Measurements from ENCODE around the gene FAM98A. TPM values are rescaled to one million over a fixed set of nuclear protein-coding genes. Genes with fewer than 3 reads are reported as not detected.

FAM98A gene
- total and polyA plus RNA-seq, 7 donors, result 31.6 to 125 (median 54.0) TPM

- 95 to 100% (median 96%) methylated on average over 1 of the region's 1 CpG for WGBS, 3 donors
- intact Hi-C loops (cut with DNase I), result no loop called here
Observed at GRCh38 chr2:33619028-33619427, 19.9 kb upstream of the FAM98A start.

DNA sequence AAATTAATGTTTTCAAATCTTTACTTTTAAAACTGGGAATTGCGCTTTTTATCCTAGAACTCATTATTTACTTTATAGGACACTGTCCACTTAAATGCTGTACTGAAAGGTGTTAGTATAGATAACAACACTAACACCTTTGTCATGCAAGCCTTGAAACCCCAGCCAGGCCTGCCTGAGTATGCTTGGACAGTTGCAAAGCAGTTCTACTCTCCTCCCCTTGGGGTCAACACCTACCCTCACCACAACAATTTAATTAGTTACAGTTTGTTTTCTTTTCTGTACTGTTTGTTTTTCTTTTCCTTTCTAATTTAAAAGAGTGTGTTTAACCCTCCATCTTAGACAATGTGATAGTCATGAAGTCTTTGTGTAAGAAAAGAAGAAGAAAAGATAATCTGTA is 18.9 kb upstream of the FAM98A start:
- Histone ChIP-seq H3K9me3 (peaks cover 3% of the 10 kb centered on the region), H3K4me3 (no peak overlapping the region), H3K27me3 (ENCODE audit: insufficient read depth in 3 of 3, low read length in 2 of 3) (no peaks in the 10 kb centered on the region), H3K36me3 (ENCODE audit: insufficient read depth in 1 of 2, low read depth in 1 of 2) (peaks cover 0 to 2% of the 10 kb centered on the region in 2 donors), H3K27ac (no peak overlapping the region), H3K4me1 (no peaks in the 10 kb centered on the region)
- intact Hi-C loops (cut with DNase I), result no loop called here
- no peak for ATAC-seq
- no peak for TF ChIP-seq CTCF (IDR thresholded peaks at IDR 0.05)
- no peak for DNase-seq
- 97 to 100% (median 99%) methylated on average over 1 of the region's 1 CpG for WGBS, 3 donors

More at GRCh38 chr2:33619028-33619427, 19.9 kb upstream of the FAM98A start:
- H3K4me1 ChIP-seq, result no peaks in the 10 kb centered on the region
- no peak overlapping the region for H3K4me3 ChIP-seq
- H3K27ac ChIP-seq, result no peak overlapping the region
- DNase-seq (no peak), ATAC-seq (no peak)
- no peak for TF ChIP-seq CTCF (IDR thresholded peaks at IDR 0.05)
- no peaks in the 10 kb centered on the region for H3K27me3 ChIP-seq (ENCODE audit: insufficient read depth in 3 of 3, low read length in 2 of 3)
- H3K9me3 ChIP-seq, result peaks cover 3% of the 10 kb centered on the region
- peaks cover 0 to 2% of the 10 kb centered on the region in 2 donors for H3K36me3 ChIP-seq (ENCODE audit: insufficient read depth in 1 of 2, low read depth in 1 of 2)

DNA sequence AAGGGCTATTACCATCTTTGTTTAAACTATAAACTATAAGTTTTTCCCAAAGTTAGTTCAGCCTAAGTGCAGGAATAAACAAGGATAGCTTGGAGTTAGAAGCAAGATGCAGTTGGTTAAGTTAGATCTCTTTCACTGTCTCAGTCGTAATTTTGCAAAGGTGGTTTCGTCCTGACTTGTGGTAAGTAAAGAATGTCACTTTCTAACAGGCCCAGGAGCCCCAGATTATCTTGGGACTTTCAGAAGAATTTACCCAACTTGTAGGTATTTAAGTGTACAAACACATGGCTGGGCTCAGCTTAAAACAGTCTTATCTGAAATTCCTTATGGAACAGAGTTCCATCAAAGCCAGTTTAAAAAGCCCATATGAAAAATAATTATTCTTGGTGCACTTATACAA is 18.3 kb upstream of the FAM98A start:
- Histone ChIP-seq H3K4me3 (no peak overlapping the region), H3K36me3 (ENCODE audit: insufficient read depth in 1 of 2, low read depth in 1 of 2) (peaks cover 0 to 2% of the 10 kb centered on the region in 2 donors), H3K27me3 (ENCODE audit: insufficient read depth in 3 of 3, low read length in 2 of 3) (no peaks in the 10 kb centered on the region), H3K4me1 (no peaks in the 10 kb centered on the region), H3K9me3 (peaks cover 3% of the 10 kb centered on the region), H3K27ac (no peak overlapping the region)
- no peak for ATAC-seq
- WGBS, 3 donors, result 93 to 96% (median 94%) methylated on average over 2 of the region's 2 CpGs
- intact Hi-C loops (cut with DNase I), result no loop called here
- no peak for TF ChIP-seq CTCF (IDR thresholded peaks at IDR 0.05)
- DNase-seq, result no peak

DNA sequence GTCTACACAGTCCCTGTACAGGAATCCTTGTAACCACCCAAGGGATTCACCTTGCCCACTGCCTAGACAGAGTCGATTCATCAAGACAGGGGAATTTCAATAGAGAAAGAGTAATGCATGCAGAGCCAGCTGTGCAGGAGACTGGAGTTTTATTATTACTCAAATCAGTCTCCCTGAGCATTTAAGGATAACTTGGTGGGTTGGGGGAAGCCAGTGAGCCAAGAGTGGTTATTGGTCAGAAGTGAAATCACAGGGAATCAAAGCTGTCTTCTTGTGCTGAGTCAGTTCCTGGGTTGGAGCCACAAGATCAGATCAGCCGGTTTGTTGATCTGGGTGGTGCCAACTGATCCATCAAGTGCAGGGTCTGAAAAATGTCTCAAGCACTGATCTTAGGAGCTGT is 17.8 kb upstream of the FAM98A start:
- intact Hi-C loops (cut with DNase I), result no loop called here
- Histone ChIP-seq H3K9me3 (peaks cover 3% of the 10 kb centered on the region), H3K4me1 (no peaks in the 10 kb centered on the region), H3K36me3 (ENCODE audit: insufficient read depth in 1 of 2, low read depth in 1 of 2) (peaks cover 0 to 2% of the 10 kb centered on the region in 2 donors), H3K4me3 (no peak overlapping the region), H3K27me3 (ENCODE audit: insufficient read depth in 3 of 3, low read length in 2 of 3) (no peaks in the 10 kb centered on the region), H3K27ac (no peak overlapping the region)
- 75 to 81% (median 77%) methylated on average over 2 of the region's 2 CpGs for WGBS, 3 donors
- DNase-seq (no peak), ATAC-seq (no peak)
- TF ChIP-seq CTCF (IDR thresholded peaks at IDR 0.05), result no peak

DNA sequence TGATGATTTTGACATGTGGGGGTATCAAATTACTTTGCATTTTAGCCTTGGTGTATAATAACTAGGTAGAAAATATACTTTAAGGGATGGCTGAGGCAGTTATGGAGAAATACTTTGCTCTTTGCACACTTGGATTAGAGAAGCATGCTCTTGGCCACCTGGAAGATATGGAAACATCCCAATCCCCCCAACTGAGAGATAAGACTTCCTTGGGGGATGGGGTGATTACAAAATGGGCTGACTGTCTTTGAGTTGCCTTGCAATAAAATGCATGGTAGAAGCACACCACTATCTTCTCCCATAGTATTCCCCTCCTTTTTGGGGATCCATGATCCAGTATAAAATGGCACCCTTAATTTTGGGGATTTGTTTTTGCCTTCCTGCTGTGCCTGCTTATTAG is 15.1 kb upstream of the FAM98A start:
- H3K36me3 ChIP-seq (ENCODE audit: insufficient read depth in 1 of 2, low read depth in 1 of 2), result peaks cover 0 to 2% of the 10 kb centered on the region in 2 donors
- H3K4me1 ChIP-seq, result no peaks in the 10 kb centered on the region
- no peak overlapping the region for H3K4me3 ChIP-seq
- TF ChIP-seq CTCF (IDR thresholded peaks at IDR 0.05), result no peak
- no peaks in the 10 kb centered on the region for H3K27me3 ChIP-seq (ENCODE audit: insufficient read depth in 3 of 3, low read length in 2 of 3)
- H3K9me3 ChIP-seq, result peaks cover 3% of the 10 kb centered on the region
- no peak overlapping the region for H3K27ac ChIP-seq
- intact Hi-C loops (cut with DNase I), result no loop called here
- no peak for ATAC-seq
- DNase-seq, result no peak

Measured in psoas muscle (tissue), 8 donors.